HG02981 (cell line): ENCODE measurements around the gene SUMO1.

Experiments
- ATAC-seq: cut with Tn5 transposase; IDR thresholded peaks from one replicate; pipeline ENCODE4 v1.9.1; 2021; ENCODE audit warnings: mild to moderate bottlenecking, moderate library complexity; ENCODE audit not compliant: unreplicated experiment

SUMO1 gene

DNA sequence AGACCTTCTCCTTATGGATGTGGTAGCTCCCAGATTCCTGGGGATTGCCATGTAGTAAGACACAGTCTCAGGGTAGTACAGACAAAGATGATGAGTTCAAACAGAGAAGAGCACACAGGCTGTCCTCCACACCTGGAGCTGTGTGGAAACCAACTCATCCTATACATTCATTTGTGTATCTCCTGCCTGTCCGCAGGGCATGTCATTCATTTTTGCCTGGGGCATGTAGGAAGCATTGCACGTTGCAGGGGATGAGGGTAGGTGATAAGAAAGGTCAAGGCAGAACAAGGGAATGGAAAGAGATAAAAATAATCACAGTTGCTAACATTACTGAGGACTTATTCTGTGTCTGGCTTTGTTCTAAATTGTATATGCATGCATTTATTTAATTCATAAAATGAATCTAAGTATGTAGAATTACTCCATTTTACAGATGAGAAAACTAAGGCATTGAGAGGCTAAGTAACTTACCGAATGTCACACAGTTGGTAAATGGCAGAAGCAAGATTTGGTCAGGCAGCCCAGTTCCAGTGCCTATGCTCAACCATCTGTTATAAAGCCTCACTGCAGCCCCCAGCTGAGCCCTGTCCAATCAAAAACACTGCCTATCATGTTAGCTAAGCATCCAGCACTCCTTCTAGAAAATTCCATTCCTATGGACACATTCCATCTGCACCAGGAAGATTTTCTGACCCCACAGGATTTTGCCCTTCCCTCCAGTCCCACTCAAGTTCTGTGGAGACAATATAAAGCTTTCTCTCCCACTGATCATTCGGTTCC, 81.0 kb downstream of the SUMO1 start:
- no peak for ATAC-seq
